Lower leg skin (tissue), 4 donors: Measurements from ENCODE around the gene MTMR2. TPM values are rescaled to one million over a fixed set of nuclear protein-coding genes. Genes with fewer than 3 reads are reported as not detected.

Experiments used
- DNase-seq, 2 donors: peaks; one replicate each; pipeline ENCODE4 v3.0.0-alpha.2; 2019; ENCODE audit warnings: low spot score in 2 of 2
- H3K4me3 ChIP-seq: fragments of 200-600 bp; sonication (generic); 2 replicates; pipeline ENCODE4 v1.5.1; 2017; ENCODE audit warnings: mild to moderate bottlenecking, low read depth; ENCODE audit not compliant: poor library complexity, severe bottlenecking
- CTCF ChIP-seq, 3 donors: fragments of 450-650 bp; IDR thresholded peaks; one replicate each; pipeline ENCODE4 v1.5.1; 2016; ENCODE audit warnings: antibody characterized with exemption in 3 of 3, mild to moderate bottlenecking in 3 of 3, moderate library complexity in 2 of 3
- POLR2A ChIP-seq, 2 donors: fragments of 450-650 bp; IDR thresholded peaks; one replicate each; pipeline ENCODE4 v1.6.1; 2016 to 2017; ENCODE audit warnings: antibody characterized with exemption in 2 of 2, mild to moderate bottlenecking in 1 of 2, moderate library complexity in 1 of 2
- WGBS, 2 donors: methylation state at CpG; one replicate each; pipeline ENCODE4 v1.1.5; 2018; 5-methylcytosine and 5-hydroxymethylcytosine counted together
- intact Hi-C: fragments of 100-400 bp; cut with DNase I; formaldehyde crosslinking; loops from one replicate; pipeline ENCODE4 v1.15.0; 2023; ENCODE audit warnings: low total_unique reads
- total RNA-seq, 4 donors: library from RNA; depleted of rRNA; stranded (reverse); fragments of >200 nt; gene quantifications; one replicate each; pipeline ENCODE4 v1.1.0, GENCODE V29; 2016

Gene MTMR2
- total RNA-seq, 4 donors from 2014 or later = 11.1 to 17.4 (median 12.2) TPM

- H3K4me3 ChIP-seq = no peak overlapping the region
- no peak for DNase-seq
- TF ChIP-seq POLR2A (IDR thresholded peaks at IDR 0.05) = no peak
- TF ChIP-seq CTCF (IDR thresholded peaks at IDR 0.05) = no peak
- intact Hi-C loops = no loop called here
- WGBS, 2 donors = 83 to 91% methylated on average over 5 of the region's 5 CpGs
These were observed 16.4 kb downstream of the MTMR2 start for GRCh38 chr11:95907476-95907875.

GRCh38 chr11:95904009-95904650 lies 19.8 kb downstream of the MTMR2 start:
- 81% methylated on average over 5 of the region's 5 CpGs for WGBS, 2 donors
- TF ChIP-seq CTCF (IDR thresholded peaks at IDR 0.05) (no peak), POLR2A (IDR thresholded peaks at IDR 0.05) (no peak)
- no peak overlapping the region for H3K4me3 ChIP-seq
- DNase-seq = no peak
- intact Hi-C loops = no loop called here

- WGBS, 2 donors = 47 to 97% methylated on average over 2 of the region's 2 CpGs
- intact Hi-C loops = no loop called here
- DNase-seq = no peak
- H3K4me3 ChIP-seq = no peak overlapping the region
- TF ChIP-seq CTCF (IDR thresholded peaks at IDR 0.05) (no peak), POLR2A (IDR thresholded peaks at IDR 0.05) (no peak)
These were observed 25.1 kb downstream of the MTMR2 start for GRCh38 chr11:95898782-95899181.

GRCh38 chr11:95897731-95898130 lies 26.2 kb downstream of the MTMR2 start:
- TF ChIP-seq CTCF (IDR thresholded peaks at IDR 0.05) (no peak), POLR2A (IDR thresholded peaks at IDR 0.05) (no peak)
- WGBS, 2 donors = 82 to 91% methylated on average over 7 of the region's 7 CpGs
- no peak for DNase-seq
- intact Hi-C loops = no loop called here
- H3K4me3 ChIP-seq = no peak overlapping the region

- H3K4me3 ChIP-seq = no peak overlapping the region
- intact Hi-C loops = no loop called here
- DNase-seq = no peak
- TF ChIP-seq POLR2A (IDR thresholded peaks at IDR 0.05) = no peak
- no peak for TF ChIP-seq CTCF (IDR thresholded peaks at IDR 0.05)
These were observed 28.1 kb downstream of the MTMR2 start for GRCh38 chr11:95895815-95896214.
